Activated CD8-positive, alpha-beta memory T cell treated with anti-CD3 and anti-CD28 coated beads, Interleukin-2, amount 50 U/mL, for 24 hours (primary cell): ENCODE results near the gene ZSCAN5A.
"Not testable (repeated sequence)": the region's sequence is repeated elsewhere in the genome, so short reads cannot be mapped to it uniquely, and the experiment has no call there.

Source experiments
- DNase-seq: peaks from one replicate; pipeline ENCODE4 v3.0.0-alpha.2; 2020; ENCODE audit errors: extremely low read depth

Gene ZSCAN5A

DNA sequence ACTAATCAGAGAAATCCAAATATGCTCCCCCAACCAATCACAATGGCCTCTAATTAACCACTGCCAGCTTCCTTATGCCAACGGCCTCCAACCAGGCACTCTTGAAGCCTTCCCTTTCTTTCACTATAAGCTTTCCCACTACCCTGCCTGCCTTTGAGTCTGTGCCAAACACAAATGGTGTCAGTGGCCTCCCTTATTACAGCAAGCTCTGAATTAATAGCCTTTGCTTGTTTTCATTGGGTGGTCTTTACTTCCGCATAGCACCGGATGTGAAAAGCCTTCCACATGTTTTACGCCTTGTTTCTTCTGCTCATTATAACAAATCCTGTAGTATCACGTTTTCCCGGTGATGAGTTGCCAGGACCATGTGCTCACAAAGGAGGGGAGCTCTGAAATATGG is 43.5 kb downstream of the ZSCAN5A start:
- DNase-seq: no peak

DNA sequence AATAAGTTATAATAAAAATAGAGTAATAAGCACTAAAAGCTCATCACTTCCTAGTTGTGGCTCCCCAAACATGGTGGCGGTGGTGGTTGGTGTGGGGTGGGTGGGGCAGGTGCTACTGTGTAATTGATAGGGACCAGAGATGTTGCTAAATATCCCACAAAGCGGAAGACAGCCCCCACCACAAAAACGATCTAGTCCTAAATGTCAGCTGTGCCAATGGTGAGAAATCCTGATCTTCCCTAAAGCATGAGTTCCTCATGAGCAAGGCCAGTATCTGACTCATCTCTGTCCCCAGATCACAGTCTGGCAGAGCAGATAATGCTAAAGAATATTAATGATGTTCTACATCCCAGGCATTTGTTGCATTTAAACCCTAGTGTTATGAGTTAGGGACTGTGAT is 44.0 kb downstream of the ZSCAN5A start:
- DNase-seq: no peak

DNA sequence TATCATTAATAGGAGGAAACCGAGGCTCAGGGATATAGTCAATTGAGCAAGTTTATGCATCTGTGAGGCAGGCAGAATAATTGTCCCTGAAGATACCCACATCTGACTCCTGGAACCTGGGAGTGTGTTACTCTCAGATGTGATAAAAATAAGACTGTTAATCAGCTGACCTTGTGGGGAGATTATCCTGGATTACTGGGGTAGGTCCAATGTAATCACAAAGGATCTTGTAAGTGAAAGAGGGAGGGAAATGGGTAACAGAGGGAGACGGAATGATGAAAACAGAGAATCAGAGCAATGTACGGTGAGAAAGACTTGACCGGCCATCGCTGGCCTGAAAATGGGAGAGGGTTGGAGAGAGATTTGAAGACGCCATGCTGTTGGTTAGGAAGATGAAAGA is 45.3 kb downstream of the ZSCAN5A start:
- no peak for DNase-seq

DNA sequence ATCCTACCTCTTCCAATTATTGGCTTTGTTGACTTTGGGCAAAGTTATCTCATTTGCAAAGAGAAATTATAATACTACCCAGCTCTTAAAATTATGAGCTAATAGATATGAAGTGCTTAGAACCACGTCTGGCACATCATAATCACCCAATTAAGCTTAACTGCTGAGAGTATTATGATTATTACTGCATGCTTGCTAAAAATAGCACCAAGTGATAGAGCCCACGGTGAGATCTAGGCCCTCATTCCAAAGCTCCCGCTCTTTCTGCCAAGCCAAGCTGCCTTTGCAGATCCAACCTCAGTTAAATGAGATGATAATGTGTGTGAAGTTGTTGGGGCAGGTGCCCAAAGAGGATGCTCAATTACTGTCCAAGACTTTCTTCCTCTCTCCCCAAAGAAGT is 48.6 kb downstream of the ZSCAN5A start:
- no peak for DNase-seq

DNA sequence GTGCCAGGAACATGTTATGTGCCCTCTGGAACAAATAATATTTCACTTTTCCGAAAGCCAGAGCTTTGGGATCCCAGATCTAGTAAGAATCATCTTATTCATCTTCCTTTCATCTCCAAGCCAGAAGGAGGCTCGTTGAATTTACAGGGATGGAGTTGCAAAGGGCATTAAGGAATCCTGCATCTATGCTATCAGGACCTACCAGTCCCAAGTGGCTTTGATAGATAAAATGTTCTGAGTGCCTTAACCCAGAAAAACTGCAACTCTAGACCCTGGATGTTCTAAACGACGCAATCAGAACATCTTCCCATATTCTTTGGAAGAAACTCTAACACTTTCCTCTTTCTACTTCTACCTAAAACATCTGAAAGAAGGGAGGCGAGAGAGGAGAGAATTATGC is 51.3 kb downstream of the ZSCAN5A start:
- no peak for DNase-seq

DNA sequence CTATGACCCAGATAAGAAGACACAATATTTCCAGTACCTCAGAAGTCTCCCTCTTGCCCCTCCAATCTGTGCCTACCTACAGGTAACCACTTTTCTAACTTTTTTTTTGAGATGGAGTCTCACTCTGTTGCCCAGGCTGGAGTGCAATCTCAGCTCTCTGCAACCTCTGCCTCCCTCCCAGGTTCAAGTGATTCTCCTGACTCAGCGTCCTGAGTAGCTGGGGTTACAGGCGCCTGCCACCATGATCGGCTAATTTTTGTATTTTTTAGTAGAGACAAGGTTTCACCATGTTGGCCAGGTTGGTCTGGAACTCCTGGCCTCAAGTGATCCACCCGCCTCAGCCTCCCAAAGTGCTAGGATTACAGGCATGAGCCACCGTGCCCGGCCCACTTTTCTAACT is 52.7 kb downstream of the ZSCAN5A start:
- DNase-seq: not testable (repeated sequence)

DNA sequence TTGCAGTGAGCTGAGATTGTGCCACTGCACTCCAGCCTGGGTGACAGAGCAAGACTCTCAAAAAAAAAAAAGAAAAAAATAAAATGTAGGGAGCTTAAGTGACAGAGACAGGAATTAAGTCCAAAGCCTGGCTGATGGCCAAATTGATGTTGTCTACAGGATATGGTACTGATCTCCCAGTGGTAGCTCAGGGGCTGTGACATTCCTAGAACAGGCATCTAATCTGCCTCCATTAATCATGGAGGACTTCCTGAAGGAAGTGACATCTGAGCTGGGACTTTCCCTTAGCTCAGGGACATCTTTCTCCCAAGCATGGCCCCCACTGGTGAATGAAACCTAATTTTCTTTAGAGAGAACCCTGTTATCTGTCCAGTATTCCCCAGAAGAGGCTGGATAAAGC is 53.5 kb downstream of the ZSCAN5A start:
- DNase-seq: no peak

DNA sequence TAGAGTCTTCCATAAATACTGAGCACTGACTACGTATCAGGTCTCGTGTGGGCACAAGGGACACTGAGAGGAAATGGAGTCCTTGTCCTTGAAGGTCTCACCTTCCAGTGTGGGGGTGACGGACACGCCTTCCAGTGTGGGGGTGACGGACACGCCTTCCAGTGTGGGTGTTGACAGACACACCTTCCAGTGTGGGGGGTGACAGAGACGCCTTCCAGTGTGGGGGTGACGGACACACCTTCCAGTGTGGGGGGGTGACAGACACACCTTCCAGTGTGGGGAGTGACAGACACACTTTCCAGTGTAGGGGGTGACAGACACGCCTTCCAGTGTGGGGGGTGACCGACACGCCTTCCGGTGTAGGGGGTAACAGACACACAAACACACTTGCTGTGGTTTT is 56.4 kb downstream of the ZSCAN5A start:
- DNase-seq: no peak

DNA sequence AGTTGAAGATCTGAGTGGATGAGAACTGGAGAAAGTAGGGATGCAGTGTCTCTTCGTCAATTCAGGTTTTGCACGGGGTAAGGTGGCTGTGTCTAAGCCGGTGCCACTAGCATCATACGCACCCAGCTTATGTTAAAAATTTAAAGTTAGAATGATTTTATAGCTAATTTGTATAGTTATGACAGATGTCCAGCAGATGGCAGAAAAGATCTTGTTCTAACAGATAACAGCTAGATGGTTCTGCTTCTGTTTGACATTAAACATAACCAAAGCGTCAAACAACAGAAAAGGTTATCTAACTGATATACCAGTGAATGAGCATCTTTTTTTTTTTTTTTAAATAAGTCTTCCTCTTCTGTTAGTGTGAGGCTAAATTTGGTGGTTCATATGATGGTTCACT is 60.9 kb downstream of the ZSCAN5A start:
- DNase-seq: no peak

DNA sequence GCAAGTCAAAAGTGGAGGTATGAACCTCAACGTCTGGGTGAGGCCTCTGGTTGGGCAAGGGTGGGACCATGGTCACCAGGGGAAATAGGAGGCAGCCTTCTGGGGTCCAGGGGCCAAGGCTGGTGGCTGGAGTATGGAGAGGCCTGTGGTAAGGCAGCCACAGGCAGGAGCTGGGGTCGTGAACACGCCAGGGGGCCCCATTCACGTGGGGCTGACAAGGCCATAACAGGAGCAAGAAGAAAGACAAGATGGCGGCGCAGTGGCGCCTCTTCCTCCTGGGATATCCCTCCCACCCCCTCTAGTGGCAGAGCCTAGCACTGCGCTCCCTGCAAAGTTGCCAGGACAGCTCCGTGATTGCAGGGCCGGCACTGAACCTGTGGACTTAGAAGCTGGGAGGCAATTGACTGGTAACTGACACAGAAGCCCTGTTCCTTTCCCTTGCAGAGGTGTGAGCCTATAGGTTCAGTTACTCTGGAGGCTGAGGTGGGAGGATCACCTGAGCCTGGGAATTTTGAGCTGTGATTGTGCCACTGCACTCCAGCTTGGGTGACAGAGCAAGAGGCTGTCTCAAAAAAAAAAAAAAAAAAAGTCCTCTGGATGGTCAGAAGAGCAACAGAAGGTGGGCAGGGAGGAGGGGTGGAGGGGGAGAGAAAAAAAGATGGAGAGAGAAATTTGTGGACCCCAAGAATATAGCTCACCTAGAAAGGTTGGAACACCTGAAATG is 61.8 kb downstream of the ZSCAN5A start:
- peak; percentile 47 for DNase-seq

DNA sequence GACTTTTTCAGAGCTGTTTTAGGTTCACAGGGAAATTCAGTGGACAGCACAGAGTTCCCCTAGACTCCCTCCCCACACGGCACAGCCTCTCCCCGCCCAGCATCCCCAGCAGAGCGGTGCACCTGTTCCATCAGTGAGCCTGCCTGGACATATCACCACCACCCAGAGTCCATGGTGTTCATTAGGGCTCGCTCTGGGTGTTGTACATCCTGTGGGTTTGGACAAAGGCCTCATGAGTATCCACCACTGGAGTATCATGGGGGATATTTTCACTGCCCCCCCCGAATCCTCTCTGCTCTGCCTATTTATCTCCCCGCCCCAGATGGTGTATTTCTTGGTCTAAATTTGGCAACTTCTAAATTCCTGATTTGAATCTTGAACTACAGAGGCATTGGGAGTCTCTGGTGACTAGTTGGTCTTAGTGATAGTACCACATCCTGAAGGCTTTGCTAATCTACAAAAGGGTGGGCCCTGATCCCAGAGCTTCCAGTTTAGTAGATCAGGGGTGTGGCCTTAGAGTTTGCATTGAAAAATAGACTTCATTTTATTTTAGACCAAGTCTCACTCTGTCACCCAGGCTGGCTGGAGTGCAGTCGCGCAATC is 65.8 kb downstream of the ZSCAN5A start:
- not testable (repeated sequence) for DNase-seq

DNA sequence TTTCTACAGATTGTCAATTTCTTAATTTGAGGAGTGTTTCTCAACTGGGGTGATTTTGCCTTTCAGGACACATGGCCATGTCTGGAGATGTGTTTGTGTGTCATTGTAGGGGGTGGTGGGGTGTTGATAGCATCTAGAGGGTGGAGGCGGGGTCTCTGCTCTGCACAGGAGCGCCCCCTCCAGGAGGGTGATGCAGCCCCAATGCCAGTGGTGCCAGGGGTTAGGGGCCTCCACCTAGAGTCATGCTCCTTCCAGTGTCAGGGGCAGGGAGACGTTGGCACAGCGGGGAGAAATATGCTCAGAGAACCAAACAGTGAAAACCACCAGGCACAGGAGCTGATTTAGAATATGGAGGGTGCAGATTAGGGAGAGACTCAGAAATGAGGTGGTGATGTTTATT is 68.9 kb downstream of the ZSCAN5A start:
- DNase-seq: not testable (repeated sequence)

DNA sequence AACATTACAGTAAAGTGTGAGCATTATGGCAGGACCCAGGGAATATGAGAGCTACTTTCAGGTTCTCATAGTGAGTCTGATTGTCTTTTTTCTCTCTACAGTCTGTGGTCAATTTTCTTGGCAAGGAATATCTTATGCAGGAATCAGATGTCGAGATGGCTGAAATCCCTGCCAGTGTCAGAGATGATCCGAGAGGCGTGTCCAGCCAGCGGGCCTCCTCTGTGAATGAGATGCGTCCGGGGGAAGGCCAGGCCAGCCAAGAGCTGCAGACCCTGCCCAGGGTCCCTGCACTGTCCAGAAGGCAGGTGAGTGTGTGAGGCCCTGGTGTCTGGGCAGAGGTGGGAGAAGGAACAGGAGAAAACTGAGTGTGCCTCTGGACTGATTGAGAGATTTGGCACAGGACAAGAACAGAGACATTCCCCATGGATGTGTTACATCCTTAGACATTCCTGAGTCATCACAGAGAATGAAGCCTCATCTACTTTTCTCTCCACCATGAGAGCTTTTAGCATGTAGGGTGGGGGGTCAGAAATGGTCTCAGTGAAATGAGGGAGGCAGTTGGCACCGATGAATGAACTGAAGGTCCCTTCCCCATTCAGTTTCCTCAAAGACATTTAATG is 69.4 kb downstream of the ZSCAN5A start:
- DNase-seq: no peak

DNA sequence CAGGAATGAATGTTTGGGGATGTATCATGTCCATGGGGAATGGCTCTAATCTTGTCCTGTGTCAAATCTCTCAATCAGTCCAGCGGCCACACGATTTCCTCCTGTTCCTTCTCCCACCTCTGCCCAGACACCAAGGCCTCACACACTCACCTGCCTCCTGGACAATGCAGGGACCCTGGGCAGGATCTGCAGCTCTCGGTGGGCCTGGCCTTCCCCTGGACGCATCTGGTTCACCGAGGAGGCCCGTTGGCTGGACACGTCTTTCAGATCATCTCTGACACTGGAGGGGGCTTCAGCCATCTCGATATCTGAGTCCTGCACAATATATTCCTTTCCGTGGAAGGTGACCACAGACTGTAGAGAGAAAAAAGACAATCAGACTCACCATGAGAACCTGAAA is 91.2 kb downstream of the ZSCAN5A start:
- DNase-seq: no peak

DNA sequence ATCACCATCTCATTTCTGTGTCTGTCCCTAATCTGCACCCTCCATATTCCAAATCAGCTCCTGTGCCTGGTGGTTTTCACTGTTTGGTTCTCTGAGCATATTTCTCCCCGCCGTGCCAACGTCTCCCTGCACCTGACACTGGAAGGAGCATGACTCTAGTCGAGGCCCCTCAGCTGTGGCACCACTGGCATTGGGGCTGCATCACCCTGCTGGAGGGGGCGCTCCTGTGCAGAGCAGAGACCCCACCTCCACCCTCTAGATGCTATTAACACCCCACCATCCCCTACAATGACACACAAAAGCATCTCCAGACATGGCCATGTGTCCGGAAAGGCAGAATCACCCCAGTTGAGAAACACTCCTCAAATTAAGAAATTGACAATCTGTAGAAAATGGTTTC is 91.7 kb downstream of the ZSCAN5A start:
- no peak for DNase-seq

DNA sequence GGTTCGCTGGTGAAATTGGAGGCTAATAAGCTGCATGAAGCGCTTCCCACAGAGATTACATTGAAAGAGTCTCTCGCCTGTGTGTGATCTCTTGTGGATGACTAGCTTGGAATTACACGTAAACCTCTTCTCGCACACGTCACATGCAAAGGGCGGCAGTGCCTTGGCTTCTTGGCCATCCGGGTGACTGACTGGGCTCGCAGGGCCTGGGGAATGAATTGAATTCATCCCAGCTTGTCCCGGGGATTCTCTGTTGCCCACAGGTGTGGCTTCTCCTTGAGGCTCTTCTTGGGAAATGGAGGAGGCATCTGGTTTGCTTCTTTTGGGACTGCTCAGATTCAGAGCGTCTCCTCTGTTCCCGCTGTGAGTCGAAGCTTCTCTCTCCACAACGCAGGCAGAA is 92.8 kb downstream of the ZSCAN5A start:
- no peak for DNase-seq

DNA sequence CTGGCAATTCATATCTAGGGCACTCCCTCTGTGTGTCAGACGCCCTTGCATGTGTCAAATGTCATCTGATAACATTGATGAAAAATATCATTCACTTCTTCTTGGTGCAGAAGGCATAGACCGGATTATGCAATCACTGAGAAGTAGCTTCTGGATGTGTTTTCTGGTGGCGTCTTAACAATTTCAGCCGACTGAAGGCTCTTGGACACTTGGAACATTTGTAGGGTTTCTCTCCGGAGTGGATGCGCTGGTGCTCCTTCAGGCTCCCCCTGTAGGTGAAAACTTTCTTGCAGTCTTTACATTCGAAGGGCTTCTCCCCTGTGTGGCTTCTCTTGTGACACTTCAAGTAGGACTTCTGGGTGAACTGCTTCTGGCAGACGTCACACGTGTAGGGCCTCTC is 93.2 kb downstream of the ZSCAN5A start:
- not testable (repeated sequence) for DNase-seq

DNA sequence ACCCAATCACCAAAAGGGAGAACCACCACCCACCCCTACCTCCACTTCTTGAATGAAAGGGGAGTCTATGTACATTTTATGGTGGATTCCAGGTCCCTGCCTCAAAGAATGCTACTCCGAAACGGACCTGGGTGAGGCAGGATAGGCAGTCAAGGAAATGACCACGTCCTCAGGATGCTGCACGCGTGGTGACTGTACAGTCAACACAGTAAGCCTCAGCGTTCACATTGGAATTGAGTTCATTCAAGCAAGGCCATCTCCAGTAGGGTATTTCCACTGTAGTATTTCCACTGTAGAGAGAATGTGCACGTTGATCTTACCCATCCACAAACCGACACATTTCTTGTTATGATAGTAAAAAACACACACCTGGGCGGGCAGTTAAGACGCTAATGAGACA is 95.7 kb downstream of the ZSCAN5A start:
- DNase-seq: no peak

DNA sequence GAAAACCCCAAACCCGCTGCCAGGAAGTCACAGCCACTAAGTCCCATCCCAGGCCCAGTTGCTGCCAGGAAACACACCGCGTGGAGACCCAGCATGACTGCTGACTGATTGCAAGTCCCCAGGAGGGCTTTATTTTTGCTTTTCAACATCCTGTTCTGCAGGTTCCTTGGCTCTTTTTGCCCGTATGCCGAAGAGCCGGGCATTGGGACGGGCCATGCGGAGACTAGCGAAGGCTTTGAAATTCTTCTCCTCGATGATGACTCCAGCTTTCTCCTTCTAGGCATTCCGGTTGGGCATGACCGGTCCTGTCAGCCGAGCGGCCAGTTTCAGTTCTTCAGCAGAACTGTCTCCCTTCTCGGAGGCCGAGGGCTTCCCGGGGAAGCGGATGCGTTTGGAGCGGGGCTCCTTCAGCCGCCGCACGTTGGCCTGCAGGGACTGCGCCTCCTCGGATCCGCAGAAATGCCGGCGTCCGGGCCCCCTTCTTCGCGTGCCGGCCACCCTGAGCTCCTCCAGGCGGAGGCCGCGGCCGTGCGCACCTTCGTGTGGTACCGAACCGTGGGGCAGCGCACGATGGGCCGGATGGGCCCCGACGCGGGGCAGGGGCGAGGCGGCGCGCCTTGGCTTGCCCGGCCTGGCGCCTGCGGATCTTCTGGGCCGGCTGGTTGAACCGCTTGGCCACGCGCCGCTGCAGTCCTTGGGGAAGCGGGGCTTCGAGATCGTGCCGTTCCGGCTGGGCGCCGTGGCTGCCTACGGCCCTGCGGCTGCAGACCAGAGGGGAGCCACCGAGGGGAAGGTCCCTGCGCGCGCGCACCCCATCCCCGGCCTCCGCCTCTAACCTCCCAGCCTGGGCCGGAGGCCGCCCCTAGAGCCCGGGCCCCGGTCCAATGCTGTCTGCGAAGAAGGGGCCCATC is 97.3 kb downstream of the ZSCAN5A start:
- no peak for DNase-seq

DNA sequence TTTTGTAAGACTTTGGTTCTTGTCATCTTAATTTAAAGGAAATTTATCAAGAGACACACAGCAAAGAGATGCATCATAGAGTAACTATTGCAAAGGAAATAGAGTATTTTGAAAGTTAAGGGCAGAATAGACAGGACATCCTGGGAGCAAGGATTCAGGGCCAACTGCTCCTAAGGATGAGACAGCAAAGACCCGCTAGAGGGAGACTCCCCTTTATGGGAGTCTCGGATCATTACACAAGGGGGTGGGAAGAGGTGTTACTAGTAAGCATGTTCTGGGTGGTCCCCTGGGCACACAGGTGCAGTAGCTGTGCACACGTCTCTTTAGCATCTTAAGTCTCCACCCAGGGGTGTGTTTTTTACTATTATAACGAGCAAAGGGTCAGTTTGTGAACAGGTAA is 102.9 kb downstream of the ZSCAN5A start:
- no peak for DNase-seq

DNA sequence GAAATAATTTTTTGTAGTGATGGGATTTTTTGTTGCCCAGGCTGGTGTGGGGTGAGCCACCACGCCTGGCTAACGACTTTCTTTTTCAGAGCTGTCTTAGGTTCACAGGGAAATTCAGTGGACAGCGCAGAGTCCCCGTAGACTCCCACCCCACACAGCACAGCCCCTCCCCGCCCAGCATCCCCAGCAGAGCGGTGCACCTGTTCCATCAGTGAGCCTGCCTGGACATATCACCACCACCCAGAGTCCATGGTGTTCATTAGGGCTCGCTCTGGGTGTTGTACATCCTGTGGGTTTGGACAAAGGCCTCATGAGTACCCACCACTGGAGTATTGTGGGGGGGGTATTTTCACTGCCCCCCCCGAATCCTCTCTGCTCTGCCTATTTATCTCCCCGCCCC is 104.6 kb downstream of the ZSCAN5A start:
- not testable (repeated sequence) for DNase-seq

DNA sequence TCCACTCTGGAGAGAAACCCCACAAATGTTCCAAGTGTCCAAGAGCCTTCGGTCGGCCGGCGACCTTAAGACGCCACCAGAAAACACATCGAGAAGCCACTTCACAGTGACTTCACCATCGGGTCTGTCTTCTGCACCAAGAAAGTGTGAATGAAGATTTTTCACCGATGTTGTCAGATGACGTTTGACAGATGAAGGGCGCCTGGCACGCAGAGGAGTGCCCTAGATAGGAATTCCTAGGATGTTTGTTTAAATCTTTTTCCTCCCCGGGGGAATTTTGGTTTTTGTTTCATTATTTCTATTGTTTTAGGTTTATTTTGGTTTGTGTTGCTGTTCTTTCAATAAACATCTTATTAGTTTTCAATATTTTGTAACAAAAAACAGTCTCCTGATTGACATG is 105.5 kb downstream of the ZSCAN5A start:
- no peak for DNase-seq
